Tibial nerve (tissue), 4 donors: ENCODE measurements around the gene SECISBP2L.

ENCODE experiments used
- EP300 ChIP-seq, 2 donors: sonication (generic); formaldehyde crosslinking; IDR thresholded peaks; one replicate each; pipeline ENCODE4 v1.6.1; 2017; ENCODE audit warnings: antibody characterized with exemption in 2 of 2, mild to moderate bottlenecking in 1 of 2
- POLR2A ChIP-seq, 2 donors: fragments of 450-650 bp; IDR thresholded peaks; one replicate each; pipeline ENCODE4 v1.6.1; 2017; ENCODE audit warnings: antibody characterized with exemption in 2 of 2, mild to moderate bottlenecking in 2 of 2, moderate library complexity in 2 of 2
- TF ChIP-seq, protein P1 (sequence below), 5 experiments: fragments of 200-600 bp in 3 of 5; fragments of 450-650 bp in 2 of 5; sonication (generic) in 3 of 5; IDR thresholded peaks; one replicate each; pipeline ENCODE4 v1.5.1; 2016 to 2019; ENCODE audit warnings: antibody characterized with exemption in 5 of 5, mild to moderate bottlenecking in 3 of 5, moderate library complexity in 2 of 5

DNA sequence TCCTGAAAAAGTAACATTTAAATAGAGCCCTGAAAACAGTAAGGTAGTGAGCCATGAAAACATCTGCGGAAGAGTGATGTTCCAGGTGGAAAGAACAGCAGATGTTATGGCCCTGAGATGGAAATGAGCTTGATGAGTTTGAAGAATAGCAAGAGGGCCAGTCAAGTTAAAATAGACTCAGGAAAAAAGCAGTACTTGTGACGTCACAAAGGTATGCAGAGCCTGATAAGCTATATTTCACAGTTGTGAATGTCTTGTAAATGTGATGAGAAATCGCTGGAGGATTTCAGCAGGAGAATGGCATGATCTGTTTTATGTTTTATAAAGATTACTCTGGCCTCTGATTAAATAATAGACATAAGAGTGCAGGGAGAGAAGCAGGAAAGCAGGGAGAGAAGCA, 18.6 kb upstream of the SECISBP2L start:
- TF ChIP-seq, protein P1, sequence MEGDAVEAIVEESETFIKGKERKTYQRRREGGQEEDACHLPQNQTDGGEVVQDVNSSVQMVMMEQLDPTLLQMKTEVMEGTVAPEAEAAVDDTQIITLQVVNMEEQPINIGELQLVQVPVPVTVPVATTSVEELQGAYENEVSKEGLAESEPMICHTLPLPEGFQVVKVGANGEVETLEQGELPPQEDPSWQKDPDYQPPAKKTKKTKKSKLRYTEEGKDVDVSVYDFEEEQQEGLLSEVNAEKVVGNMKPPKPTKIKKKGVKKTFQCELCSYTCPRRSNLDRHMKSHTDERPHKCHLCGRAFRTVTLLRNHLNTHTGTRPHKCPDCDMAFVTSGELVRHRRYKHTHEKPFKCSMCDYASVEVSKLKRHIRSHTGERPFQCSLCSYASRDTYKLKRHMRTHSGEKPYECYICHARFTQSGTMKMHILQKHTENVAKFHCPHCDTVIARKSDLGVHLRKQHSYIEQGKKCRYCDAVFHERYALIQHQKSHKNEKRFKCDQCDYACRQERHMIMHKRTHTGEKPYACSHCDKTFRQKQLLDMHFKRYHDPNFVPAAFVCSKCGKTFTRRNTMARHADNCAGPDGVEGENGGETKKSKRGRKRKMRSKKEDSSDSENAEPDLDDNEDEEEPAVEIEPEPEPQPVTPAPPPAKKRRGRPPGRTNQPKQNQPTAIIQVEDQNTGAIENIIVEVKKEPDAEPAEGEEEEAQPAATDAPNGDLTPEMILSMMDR (IDR thresholded peaks at IDR 0.05): no peak
- TF ChIP-seq EP300 (IDR thresholded peaks at IDR 0.05) (no peak), POLR2A (IDR thresholded peaks at IDR 0.05) (no peak)
